Measurements from ENCODE around the gene CFAP221.

The CFAP221 gene

DNA sequence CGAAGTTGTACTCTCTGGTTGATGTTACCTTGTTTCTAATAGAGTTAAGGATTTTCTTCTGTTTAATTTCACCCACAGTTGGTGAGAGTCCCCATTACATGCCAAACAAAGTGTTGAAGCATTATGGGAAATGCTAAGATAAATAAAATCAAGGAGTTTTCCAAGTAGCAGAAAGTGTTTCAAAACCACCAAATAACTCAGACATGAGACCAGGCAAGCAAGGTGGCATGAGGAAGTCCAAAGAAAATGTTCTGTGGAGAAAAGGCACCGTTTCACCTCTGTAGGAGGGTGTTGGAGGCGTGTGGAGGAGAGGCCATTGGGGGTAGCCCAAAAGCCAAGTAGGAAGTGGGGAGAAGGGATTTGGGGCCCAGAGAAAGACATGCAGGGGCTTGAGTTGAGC is 8.7 kb downstream of the CFAP221 start:
- Histone ChIP-seq H3K4me1 (ENCODE audit: control insufficient read depth, insufficient read depth, low read length) (no peaks in the 10 kb centered on the region), H3K4me3 (ENCODE audit: low read length) (no peak overlapping the region), H3K27ac (ENCODE audit: low read length) (no peak overlapping the region), H3K9me3 (ENCODE audit: control insufficient read depth, insufficient read depth, low read length) (no peaks in the 10 kb centered on the region), H3K36me3 (ENCODE audit: control insufficient read depth, insufficient read depth, low read length) (no peaks in the 10 kb centered on the region), H3K27me3 (ENCODE audit: control insufficient read depth, insufficient read depth, low read length) (no peaks in the 10 kb centered on the region)
- no CpG with 5 or more reads among the region's 3 CpGs for WGBS (ENCODE audit: insufficient coverage, insufficient read length)
- DNase-seq (ENCODE audit: low read depth, low spot score) = no peak

DNA sequence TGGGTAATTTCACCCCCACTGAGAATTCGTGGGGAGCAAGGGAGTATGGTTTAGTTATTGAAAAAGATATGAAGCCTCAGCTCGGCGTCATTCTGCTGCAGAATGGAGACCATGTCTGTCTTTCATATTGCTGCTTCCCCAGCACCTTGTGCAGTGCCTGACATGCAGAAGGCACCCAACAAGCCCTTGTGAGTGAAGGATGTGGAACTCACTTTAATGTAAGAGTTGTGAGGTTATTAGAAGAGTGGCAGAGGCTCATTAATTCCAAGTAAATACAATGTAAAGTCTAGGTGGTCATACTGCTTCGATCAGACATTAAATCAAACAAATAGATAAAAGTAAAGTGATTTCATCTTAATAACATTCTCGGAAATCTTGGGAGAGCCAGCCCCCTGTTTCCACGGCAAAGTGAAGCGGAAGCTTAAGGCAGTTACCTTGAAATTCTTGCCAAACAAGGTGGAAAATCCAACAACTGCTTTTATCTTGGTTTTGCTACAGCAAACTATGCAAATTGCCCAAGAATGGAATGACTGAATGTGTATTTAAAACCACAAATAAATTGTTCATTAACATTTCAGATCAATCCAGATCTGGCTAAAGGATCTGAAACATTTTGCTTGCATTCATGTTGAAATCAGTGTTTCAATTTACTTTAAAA is 9.6 kb downstream of the CFAP221 start:
- H3K27ac ChIP-seq (ENCODE audit: low read length) = no peak overlapping the region
- H3K4me3 ChIP-seq (ENCODE audit: low read length) = no peak overlapping the region
- no peaks in the 10 kb centered on the region for H3K9me3 ChIP-seq (ENCODE audit: control insufficient read depth, insufficient read depth, low read length)
- H3K36me3 ChIP-seq (ENCODE audit: control insufficient read depth, insufficient read depth, low read length) = no peaks in the 10 kb centered on the region
- H3K27me3 ChIP-seq (ENCODE audit: control insufficient read depth, insufficient read depth, low read length) = no peaks in the 10 kb centered on the region
- WGBS (ENCODE audit: insufficient coverage, insufficient read length) = no CpG with 5 or more reads among the region's 7 CpGs
- DNase-seq (ENCODE audit: low read depth, low spot score) = no peak
- H3K4me1 ChIP-seq (ENCODE audit: control insufficient read depth, insufficient read depth, low read length) = no peaks in the 10 kb centered on the region

DNA sequence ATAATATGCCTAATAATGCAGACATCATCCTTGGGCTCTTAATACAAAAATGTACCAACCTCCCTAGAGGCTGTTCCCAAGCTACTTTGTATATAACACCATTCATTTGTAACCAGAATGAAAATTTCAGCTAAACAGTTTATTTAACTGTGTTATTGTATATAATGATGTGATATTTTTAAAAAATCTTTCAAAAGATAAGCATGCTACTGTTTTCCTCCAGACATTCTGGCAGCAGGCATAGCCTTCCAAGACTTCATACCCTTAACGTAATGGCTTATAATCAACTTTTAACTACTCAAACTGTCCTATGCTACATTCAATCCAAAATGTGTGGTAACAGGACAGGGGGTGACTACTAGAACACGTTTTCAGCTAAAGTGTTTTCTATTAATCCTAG is 21.2 kb downstream of the CFAP221 start:
- H3K4me3 ChIP-seq (ENCODE audit: low read length) = no peak overlapping the region
- H3K27me3 ChIP-seq (ENCODE audit: control insufficient read depth, insufficient read depth, low read length) = no peaks in the 10 kb centered on the region
- no peaks in the 10 kb centered on the region for H3K4me1 ChIP-seq (ENCODE audit: control insufficient read depth, insufficient read depth, low read length)
- no peaks in the 10 kb centered on the region for H3K36me3 ChIP-seq (ENCODE audit: control insufficient read depth, insufficient read depth, low read length)
- H3K27ac ChIP-seq (ENCODE audit: low read length) = no peak overlapping the region
- no CpG with 5 or more reads among the region's 2 CpGs for WGBS (ENCODE audit: insufficient coverage, insufficient read length)
- no peak for DNase-seq (ENCODE audit: low read depth, low spot score)
- no peaks in the 10 kb centered on the region for H3K9me3 ChIP-seq (ENCODE audit: control insufficient read depth, insufficient read depth, low read length)

DNA sequence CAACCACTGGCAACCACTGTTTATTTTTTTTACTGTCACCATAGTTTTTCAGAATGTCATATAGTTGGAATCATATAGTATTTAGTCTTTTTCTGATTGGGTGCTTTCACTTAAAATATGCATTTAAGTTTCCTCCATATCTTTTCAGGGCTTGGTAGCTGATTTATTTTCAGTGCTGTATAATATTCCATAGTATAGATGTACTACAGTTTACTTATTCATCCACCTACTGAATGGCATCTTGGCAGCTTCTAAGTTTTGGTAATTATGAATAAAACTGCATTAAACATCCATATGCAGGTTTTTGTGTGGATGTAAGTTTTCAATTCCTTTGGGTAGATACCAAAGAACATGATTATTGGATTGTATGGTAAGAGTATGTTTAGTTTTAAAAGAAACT is 23.0 kb downstream of the CFAP221 start:
- H3K4me3 ChIP-seq (ENCODE audit: low read length) = no peak overlapping the region
- DNase-seq (ENCODE audit: low read depth, low spot score) = no peak
- H3K4me1 ChIP-seq (ENCODE audit: control insufficient read depth, insufficient read depth, low read length) = no peaks in the 10 kb centered on the region
- no peaks in the 10 kb centered on the region for H3K9me3 ChIP-seq (ENCODE audit: control insufficient read depth, insufficient read depth, low read length)
- no peak overlapping the region for H3K27ac ChIP-seq (ENCODE audit: low read length)
- no peaks in the 10 kb centered on the region for H3K36me3 ChIP-seq (ENCODE audit: control insufficient read depth, insufficient read depth, low read length)
- no peaks in the 10 kb centered on the region for H3K27me3 ChIP-seq (ENCODE audit: control insufficient read depth, insufficient read depth, low read length)

DNA sequence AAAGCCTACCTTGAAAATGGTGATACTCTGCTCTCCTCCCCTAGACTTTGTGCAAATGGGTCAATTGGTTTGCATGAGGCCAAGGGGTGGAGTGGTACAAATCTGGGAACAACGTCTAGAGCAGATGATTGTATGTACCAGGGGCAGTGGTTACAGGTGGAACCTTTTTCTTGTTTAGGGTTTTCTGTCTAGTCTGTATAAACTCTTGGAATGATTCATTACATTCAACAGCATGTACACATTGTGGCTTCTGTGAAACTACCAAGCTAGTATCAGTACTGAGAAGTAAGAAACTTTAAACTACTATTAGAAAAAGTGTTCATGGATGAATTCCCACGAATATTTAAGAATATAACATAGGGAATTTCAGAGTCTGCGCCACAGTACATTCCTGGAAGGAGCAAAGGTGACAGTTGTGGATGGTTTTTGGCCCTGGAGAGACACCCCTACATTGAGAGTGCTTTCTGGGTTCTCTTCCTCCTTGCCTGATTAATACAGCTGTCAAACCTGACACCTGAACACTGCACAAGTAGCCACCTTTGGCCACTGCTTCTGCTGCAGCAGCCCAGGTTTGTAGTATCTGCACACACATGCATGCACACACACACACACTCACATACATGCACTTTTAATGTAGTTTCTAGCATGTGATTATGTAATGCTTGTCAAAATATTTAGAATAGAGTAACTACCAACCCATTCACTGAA is 30.0 kb downstream of the CFAP221 start:
- Histone ChIP-seq H3K27ac (ENCODE audit: low read length) (no peak overlapping the region), H3K36me3 (ENCODE audit: control insufficient read depth, insufficient read depth, low read length) (no peaks in the 10 kb centered on the region), H3K9me3 (ENCODE audit: control insufficient read depth, insufficient read depth, low read length) (no peaks in the 10 kb centered on the region), H3K4me3 (ENCODE audit: low read length) (no peak overlapping the region), H3K4me1 (ENCODE audit: control insufficient read depth, insufficient read depth, low read length) (no peaks in the 10 kb centered on the region), H3K27me3 (ENCODE audit: control insufficient read depth, insufficient read depth, low read length) (no peaks in the 10 kb centered on the region)
- no peak for DNase-seq (ENCODE audit: low read depth, low spot score)
- no CpG with 5 or more reads among the region's 3 CpGs for whole genome bisulfite sequencing (ENCODE audit: insufficient coverage, insufficient read length)

DNA sequence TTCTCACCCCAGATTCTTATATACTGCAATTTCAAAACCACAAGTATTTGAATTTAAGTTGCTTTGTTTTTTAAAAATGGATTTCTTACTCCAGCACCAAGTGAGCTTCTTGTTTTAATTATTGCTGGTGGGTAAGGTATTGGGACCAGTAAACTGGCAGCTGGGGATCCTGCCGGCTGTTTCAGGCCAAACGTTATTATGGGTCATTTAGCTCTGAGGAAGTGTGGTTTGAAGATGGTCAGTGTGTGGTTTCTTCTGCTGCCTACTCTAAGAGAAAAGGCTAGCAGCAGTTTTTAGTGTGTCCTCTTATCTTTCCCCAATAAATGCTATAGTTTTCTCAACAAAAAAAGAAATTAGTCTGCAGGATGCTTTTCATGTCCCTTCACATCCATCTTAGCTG is 30.6 kb downstream of the CFAP221 start:
- no peaks in the 10 kb centered on the region for H3K4me1 ChIP-seq (ENCODE audit: control insufficient read depth, insufficient read depth, low read length)
- H3K36me3 ChIP-seq (ENCODE audit: control insufficient read depth, insufficient read depth, low read length) = no peaks in the 10 kb centered on the region
- no peak overlapping the region for H3K4me3 ChIP-seq (ENCODE audit: low read length)
- no CpG with 5 or more reads among the region's 2 CpGs for WGBS (ENCODE audit: insufficient coverage, insufficient read length)
- H3K9me3 ChIP-seq (ENCODE audit: control insufficient read depth, insufficient read depth, low read length) = no peaks in the 10 kb centered on the region
- no peak overlapping the region for H3K27ac ChIP-seq (ENCODE audit: low read length)
- no peak for DNase-seq (ENCODE audit: low read depth, low spot score)
- H3K27me3 ChIP-seq (ENCODE audit: control insufficient read depth, insufficient read depth, low read length) = no peaks in the 10 kb centered on the region

DNA sequence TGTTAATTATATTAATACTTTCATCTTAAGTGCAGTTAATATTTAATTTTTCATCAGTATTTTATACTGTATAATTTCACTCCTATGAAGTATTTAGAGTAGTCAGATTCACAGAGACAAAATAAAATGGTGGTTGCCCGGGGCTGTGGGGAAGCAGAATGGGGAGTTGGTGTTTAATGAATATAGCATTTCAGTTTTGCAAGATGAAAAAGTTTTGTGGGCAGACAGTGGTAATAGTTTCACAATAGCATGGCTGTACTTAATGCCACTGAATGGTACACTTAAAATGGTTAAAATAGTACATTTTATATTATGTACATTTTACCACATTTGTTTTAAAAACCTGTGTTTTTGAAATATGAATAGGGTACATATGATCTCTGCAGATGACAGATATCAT is 31.2 kb downstream of the CFAP221 start:
- no peak overlapping the region for H3K27ac ChIP-seq (ENCODE audit: low read length)
- no peak overlapping the region for H3K4me3 ChIP-seq (ENCODE audit: low read length)
- no peaks in the 10 kb centered on the region for H3K4me1 ChIP-seq (ENCODE audit: control insufficient read depth, insufficient read depth, low read length)
- H3K9me3 ChIP-seq (ENCODE audit: control insufficient read depth, insufficient read depth, low read length) = no peaks in the 10 kb centered on the region
- DNase-seq (ENCODE audit: low read depth, low spot score) = no peak
- no CpG with 5 or more reads among the region's 1 CpG for WGBS (ENCODE audit: insufficient coverage, insufficient read length)
- H3K27me3 ChIP-seq (ENCODE audit: control insufficient read depth, insufficient read depth, low read length) = no peaks in the 10 kb centered on the region
- H3K36me3 ChIP-seq (ENCODE audit: control insufficient read depth, insufficient read depth, low read length) = no peaks in the 10 kb centered on the region

DNA sequence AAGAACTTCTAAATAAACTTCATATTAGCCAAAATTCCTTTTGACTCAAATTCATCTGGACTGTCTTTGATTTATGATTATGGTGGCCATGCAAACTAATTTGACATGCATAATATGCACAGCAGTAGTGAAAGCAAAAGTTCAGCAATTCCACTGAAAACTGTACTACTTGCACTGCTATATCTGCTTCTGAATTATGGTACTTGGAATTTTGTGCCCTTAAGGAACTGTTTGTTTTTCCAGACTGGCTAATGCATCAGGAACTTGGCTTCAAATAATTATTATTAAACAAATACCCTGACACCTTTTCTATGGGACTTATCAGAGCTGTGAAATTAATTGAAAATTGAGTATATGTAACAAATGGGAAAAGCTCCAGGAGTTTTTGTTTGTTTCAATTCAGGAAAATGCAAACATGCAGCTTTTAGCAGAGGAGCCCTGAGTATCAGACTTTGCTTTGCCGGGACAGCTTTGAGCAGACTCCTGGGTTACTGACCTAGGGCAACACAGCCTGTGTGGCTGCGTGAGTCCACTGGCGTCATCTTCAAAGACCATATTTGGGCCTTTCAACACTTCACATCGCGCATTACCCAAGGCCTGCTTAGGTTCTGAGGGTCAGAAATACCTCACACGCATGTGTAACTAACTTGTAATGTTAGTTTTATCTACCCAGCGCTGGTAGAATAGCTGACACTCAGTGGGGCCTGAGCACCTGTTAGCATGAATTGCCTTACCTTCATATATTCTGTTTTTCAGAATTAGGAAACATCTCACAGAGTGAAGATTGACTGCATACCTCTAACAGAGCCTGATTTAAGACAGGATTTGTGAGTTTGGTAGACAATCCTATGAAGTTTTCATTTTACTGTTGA is 35.4 kb downstream of the CFAP221 start:
- no peaks in the 10 kb centered on the region for H3K9me3 ChIP-seq (ENCODE audit: control insufficient read depth, insufficient read depth, low read length)
- H3K4me1 ChIP-seq (ENCODE audit: control insufficient read depth, insufficient read depth, low read length) = no peaks in the 10 kb centered on the region
- no peaks in the 10 kb centered on the region for H3K36me3 ChIP-seq (ENCODE audit: control insufficient read depth, insufficient read depth, low read length)
- H3K27me3 ChIP-seq (ENCODE audit: control insufficient read depth, insufficient read depth, low read length) = no peaks in the 10 kb centered on the region
- DNase-seq (ENCODE audit: low read depth, low spot score) = no peak
- no CpG with 5 or more reads among the region's 7 CpGs for WGBS (ENCODE audit: insufficient coverage, insufficient read length)
- no peak overlapping the region for H3K27ac ChIP-seq (ENCODE audit: low read length)
- H3K4me3 ChIP-seq (ENCODE audit: low read length) = no peak overlapping the region

DNA sequence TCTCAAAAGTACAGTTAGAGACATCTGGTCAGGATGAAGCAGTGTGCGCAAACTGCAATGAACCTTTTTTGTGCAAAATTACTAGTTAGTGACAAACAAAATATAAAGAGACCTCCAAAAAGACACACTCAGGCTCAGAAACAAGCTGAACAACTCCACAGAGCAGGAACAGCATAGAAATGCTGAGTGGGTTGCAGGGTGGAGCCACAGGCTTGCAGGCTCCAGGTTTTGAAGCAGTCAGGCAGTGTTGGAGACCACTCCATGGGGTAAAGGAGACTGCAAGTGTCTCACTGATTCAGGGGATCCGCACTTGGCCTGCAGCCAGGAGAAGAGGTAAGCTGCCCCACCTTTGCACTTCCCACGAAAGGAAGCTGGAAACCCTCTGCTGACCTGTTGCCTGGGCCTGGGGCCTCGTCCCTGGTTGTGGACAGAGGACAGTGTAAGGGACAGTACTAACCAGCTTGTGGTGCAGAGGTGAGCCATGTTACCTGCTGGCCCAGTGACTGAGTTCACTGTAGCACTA is 36.4 kb downstream of the CFAP221 start:
- WGBS (ENCODE audit: insufficient coverage, insufficient read length) = no CpG with 5 or more reads among the region's 4 CpGs
- no peaks in the 10 kb centered on the region for H3K27me3 ChIP-seq (ENCODE audit: control insufficient read depth, insufficient read depth, low read length)
- H3K36me3 ChIP-seq (ENCODE audit: control insufficient read depth, insufficient read depth, low read length) = no peaks in the 10 kb centered on the region
- no peak overlapping the region for H3K4me3 ChIP-seq (ENCODE audit: low read length)
- DNase-seq (ENCODE audit: low read depth, low spot score) = no peak
- H3K9me3 ChIP-seq (ENCODE audit: control insufficient read depth, insufficient read depth, low read length) = no peaks in the 10 kb centered on the region
- H3K4me1 ChIP-seq (ENCODE audit: control insufficient read depth, insufficient read depth, low read length) = no peaks in the 10 kb centered on the region
- no peak overlapping the region for H3K27ac ChIP-seq (ENCODE audit: low read length)

DNA sequence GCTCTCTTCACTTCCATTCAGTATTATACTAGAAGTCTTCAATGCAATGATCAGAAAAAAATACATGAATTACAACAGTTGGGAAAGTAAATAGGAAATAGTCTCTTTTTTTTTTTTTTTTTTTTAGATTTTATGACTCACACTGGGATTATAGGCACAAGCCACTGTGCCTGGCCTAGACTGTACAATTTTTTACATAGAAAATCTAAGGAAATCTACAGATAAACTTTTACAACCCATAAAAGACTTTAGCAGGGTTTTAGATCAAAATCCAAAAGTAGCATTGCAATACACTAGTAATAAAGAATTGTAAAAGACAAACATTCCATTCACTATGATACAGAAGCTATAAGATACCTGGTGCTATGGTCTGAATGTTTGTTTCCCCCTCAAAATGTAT is 39.0 kb downstream of the CFAP221 start:
- no peak overlapping the region for H3K4me3 ChIP-seq (ENCODE audit: low read length)
- no peak overlapping the region for H3K27ac ChIP-seq (ENCODE audit: low read length)

More for the DNA sequence above, 39.0 kb downstream of the CFAP221 start:
- H3K27me3 ChIP-seq (ENCODE audit: control insufficient read depth, insufficient read depth, low read length) = no peaks in the 10 kb centered on the region
- no peaks in the 10 kb centered on the region for H3K9me3 ChIP-seq (ENCODE audit: control insufficient read depth, insufficient read depth, low read length)
- DNase-seq (ENCODE audit: low read depth, low spot score) = no peak
- no peaks in the 10 kb centered on the region for H3K4me1 ChIP-seq (ENCODE audit: control insufficient read depth, insufficient read depth, low read length)
- no peaks in the 10 kb centered on the region for H3K36me3 ChIP-seq (ENCODE audit: control insufficient read depth, insufficient read depth, low read length)
